HG02938 (cell line): ENCODE measurements around the gene ZNF618.

Experiments
- ATAC-seq: cut with Tn5 transposase; IDR thresholded peaks from one replicate; pipeline ENCODE4 v1.9.1; 2021; ENCODE audit warnings: mild to moderate bottlenecking, moderate library complexity; ENCODE audit not compliant: unreplicated experiment

Gene ZNF618

GRCh38 chr9:113910036-113910639 lies 34.0 kb downstream of the ZNF618 start:
- ATAC-seq, result no peak

- no peak for ATAC-seq
Measured at GRCh38 chr9:113911850-113912557, 35.9 kb downstream of the ZNF618 start.

- no peak for ATAC-seq
Measured at GRCh38 chr9:113912816-113913215, 36.7 kb downstream of the ZNF618 start.

DNA sequence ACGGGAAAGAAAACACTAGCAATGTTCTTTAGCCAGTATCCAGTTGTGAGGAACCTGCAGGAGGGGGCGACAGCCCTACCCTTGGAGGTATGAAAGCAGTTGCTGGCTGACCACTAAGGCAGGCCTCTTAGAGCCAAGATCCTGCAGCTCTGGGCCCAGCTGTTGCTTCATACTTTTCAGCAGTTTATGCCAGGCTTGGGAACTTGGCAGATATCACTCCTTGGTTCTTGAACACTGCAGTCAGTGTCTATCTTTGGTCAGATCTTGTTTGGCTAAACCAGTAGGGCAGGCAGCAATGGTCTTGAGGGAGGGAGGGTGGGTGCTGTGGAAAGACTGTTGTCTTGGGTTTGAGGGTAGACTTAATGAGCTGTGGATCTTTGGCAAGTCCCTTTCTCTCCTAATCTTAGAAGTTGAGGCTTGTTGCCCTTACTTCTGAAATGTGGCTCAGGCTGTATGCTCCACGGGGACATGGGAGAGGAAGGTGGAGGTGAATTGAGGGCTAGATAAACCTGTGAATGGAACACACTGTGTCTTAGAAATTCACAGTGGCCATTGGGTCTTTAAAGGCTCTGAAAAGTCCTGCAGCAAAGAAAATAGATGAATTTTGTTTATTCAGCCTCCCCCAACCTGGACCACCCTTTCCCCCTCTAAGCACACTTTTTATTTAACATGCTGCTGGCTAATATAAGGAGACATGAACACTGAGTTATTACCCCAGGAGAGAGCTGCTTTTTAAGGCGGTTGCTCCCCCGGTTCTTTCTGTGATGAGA lies 37.5 kb downstream of the ZNF618 start:
- ATAC-seq, result no peak

GRCh38 chr9:113914517-113914916 lies 38.4 kb downstream of the ZNF618 start:
- ATAC-seq, result no peak

- no peak for ATAC-seq
Measured at GRCh38 chr9:113915817-113916434, 39.8 kb downstream of the ZNF618 start.

GRCh38 chr9:113916931-113917330 lies 40.8 kb downstream of the ZNF618 start:
- no peak for ATAC-seq

- no peak for ATAC-seq
Measured at GRCh38 chr9:113918697-113919350, 42.7 kb downstream of the ZNF618 start.

GRCh38 chr9:113919382-113919781 lies 43.3 kb downstream of the ZNF618 start:
- ATAC-seq, result no peak

GRCh38 chr9:113919871-113920270 lies 43.8 kb downstream of the ZNF618 start:
- ATAC-seq, result no peak

DNA sequence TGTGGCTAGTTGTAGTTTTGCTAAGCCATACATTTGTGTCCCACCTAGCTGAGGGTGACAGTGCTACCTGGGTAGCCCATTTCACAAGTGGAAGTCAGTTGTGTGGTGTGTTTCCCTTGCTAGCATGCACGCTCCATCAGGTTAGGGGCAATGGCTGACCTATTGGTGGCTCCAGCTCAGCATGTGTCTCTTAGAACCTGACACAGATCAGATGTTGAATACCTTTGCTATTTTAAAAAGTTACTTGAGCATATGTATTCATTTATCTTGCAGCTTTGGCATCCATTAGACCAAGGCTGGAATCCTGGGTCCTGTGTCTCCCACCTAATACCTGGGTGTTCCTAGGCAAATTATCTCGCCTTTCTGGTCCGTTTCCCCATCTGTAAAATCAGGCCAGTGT lies 44.8 kb downstream of the ZNF618 start:
- no peak for ATAC-seq

DNA sequence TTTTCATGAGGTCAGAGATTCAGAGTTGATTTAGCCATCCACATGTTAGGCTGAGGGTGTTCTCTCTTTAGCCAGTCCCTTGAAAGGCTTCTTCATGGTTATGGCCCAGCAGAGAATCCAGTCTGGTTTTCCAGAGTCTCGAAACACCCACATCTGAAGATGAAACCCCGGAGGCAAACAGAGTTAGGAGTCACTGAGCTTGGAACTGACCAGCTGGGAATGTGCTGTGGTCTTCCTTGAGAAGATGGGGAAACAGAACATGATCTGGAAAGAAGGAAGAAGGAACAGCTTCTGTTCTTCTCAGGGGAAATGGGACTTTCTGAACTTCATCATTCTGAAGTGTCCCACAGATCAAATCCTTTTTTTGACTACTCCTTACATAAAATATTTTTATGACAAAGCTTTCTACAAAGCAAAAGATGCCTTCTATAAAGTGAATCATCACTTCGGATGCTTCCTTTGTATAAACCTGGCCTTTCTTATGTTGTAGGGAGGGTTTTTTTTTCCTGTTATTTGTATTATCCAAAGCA lies 45.4 kb downstream of the ZNF618 start:
- ATAC-seq, result no peak

DNA sequence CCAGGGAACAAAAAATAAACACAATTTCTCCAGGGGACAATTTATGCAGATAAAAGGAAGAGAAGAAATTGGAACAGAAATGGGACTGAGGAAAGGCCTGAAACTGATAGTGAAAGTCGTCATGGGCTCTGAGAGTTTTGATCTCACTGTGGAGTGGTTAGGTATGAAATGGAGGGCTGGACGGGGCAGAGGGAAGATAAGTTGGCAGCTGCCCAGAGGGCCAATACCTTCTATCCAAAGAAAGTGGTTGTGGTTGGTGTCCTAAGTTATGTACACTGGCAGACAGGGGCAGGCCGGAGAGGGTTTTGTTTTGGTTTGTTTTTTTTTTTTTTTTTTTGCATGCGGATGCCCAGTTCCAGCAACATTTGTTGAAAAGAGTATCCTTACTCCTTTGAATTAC lies 46.1 kb downstream of the ZNF618 start:
- no peak for ATAC-seq

- no peak for ATAC-seq
Measured at GRCh38 chr9:113926211-113926610, 50.1 kb downstream of the ZNF618 start.

- ATAC-seq, result no peak
Measured at GRCh38 chr9:113927277-113927676, 51.2 kb downstream of the ZNF618 start.

DNA sequence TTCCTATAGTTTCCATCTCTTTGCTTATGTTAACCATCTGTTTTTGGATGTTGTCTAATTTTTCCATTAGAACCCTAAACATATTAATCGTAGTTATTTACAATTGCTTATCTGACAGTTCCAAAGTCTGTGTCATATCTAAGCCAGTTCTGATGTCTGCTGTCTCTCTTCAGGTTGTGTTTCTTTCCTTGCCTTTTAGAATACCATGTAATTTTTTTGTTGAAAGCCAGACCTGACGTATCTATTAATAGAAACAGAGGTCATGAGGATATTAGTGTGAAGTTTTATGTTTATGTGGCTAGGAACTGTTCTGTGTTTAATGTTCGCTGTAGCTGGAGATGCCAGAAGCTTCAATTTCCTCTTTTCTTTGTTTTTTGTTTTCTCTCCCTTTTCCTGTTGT lies 52.2 kb downstream of the ZNF618 start:
- ATAC-seq, result no peak

DNA sequence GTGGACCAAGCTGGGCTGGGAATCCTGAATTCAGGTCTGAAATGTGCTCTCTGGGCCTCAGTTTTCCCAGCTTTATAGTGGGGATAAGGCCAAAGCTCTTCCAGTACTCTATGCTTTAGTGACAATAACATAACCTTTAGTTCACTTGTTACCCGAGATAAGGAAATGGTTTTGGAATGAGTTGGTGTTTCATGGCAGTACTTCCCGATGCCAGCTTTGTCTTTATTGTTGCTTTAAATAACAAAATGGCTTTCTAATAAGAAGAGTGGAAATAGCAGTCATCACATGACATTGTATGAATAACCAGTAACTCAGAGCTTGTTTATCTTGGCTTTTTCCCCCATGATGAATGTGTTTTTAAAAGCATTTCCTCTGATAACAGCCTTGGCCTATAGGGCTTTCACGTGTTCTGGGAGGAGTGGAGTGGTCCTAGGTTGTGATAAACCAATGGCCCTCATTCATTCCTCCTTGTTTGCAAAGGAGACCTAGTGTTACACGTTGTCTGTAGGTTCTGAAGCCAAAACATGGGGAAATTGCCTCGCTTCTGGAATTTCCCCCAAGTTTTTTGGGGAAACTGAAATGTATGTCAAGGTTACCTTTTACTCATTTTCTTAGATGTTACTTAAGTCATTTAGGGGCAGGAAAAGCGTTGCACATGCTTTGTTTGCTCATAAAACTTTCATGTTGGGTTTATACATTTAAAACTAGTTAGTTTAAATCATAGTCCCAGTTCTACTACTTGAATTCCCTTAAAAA lies 53.7 kb downstream of the ZNF618 start:
- no peak for ATAC-seq

GRCh38 chr9:113930390-113930783 lies 54.3 kb downstream of the ZNF618 start:
- ATAC-seq, result no peak

DNA sequence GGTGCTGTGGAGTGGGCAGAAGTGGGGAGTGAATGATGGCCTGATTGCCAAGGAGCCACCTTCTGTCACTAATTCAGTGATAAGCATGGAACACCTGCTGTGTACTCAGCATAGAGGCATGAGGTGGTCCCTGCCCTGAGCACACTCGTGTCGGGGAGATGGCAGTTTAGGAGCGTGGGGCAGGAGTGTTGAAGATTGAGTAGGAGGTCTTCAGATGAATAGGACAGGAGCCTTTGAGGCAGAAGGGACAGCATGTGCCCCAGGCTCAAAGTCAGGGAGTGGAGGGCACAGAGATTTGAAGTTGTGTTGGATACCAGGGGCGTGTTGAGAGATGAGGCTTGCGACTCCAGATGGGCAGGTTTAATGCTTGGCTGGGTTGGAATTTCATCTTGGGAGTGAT lies 55.0 kb downstream of the ZNF618 start:
- ATAC-seq, result no peak

DNA sequence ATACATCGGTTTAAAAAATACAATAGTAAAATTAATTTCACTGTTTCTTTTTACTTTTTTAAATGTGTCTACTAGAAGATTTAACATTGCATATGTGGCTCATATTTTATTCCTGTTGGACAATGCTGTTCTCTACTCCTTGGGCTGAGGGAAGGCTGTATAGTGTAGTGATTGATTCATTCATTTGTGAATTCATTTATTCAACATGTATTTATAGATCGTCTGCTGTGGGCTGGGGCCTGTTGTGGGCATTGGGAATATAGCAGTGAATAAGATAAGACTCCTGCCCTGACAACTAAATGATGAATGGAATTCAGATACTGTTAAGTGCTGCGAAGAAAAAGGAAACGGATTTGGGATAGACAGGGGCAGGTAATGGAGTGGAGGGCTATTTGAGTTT lies 55.7 kb downstream of the ZNF618 start:
- ATAC-seq, result no peak
